GM18517 (cell line): Measurements from ENCODE around the gene TMIE.

Experiments
- ATAC-seq: cut with Tn5 transposase; IDR thresholded peaks from one replicate; pipeline ENCODE4 v1.9.1; 2021; ENCODE audit warnings: mild to moderate bottlenecking, moderate library complexity; ENCODE audit not compliant: unreplicated experiment

TMIE gene

GRCh38 chr3:46756642-46757041 is 55.5 kb downstream of the TMIE start:
- ATAC-seq, result no peak

- no peak for ATAC-seq
Observed at GRCh38 chr3:46759239-46760167, 58.3 kb downstream of the TMIE start.
